DND-41 (cell line): ENCODE data around the gene SEC24D.

ENCODE experiments used
- ATAC-seq: fragments of 200-7000 bp; cut with Tn5 transposase; 3 replicates; pipeline ENCODE4 v1.9.1; 2021; ENCODE audit warnings: low read depth; ENCODE audit not compliant: insufficient read depth
- DNase-seq: peaks from one replicate; pipeline ENCODE4 v3.0.0-alpha.2; 2020
- H2AFZ ChIP-seq: 2 replicates; pipeline ENCODE4 v1.6.0; 2012; ENCODE audit warnings: low read depth, low read length
- H3K27ac ChIP-seq: 2 replicates; pipeline ENCODE4 v1.5.1; 2012; ENCODE audit warnings: low read length, inconsistent platforms
- H3K27me3 ChIP-seq: fragments of 200-600 bp; sonication (generic); 2 replicates; pipeline ENCODE4 v1.6.0; 2012; ENCODE audit warnings: low read length, mild to moderate bottlenecking, inconsistent platforms; ENCODE audit not compliant: insufficient read depth, poor library complexity
- H3K36me3 ChIP-seq: 2 replicates; pipeline ENCODE4 v1.5.1; 2012; ENCODE audit warnings: low read length, inconsistent platforms; ENCODE audit not compliant: insufficient read depth
- H3K4me1 ChIP-seq: 2 replicates; pipeline ENCODE4 v1.5.1; 2012; ENCODE audit warnings: mild to moderate bottlenecking, low read length; ENCODE audit not compliant: insufficient read depth
- H3K4me2 ChIP-seq: 2 replicates; pipeline ENCODE4 v1.6.0; 2012; ENCODE audit warnings: mild to moderate bottlenecking, moderate library complexity, low read length, inconsistent platforms; ENCODE audit not compliant: insufficient read depth
- H3K4me3 ChIP-seq, 2 experiments: fragments of 200-600 bp in 1 of 2; shearing (Covaris generic) in 1 of 2; 2 replicates each; pipeline ENCODE4 v1.5.1; 2012 to 2016; ENCODE audit warnings: inconsistent platforms in 2 of 2, low read length in 2 of 2, mild to moderate bottlenecking in 2 of 2, low read depth in 1 of 2, moderate library complexity in 1 of 2
- H3K79me2 ChIP-seq: 2 replicates; pipeline ENCODE4 v1.6.0; 2012; ENCODE audit warnings: low read length, inconsistent platforms; ENCODE audit not compliant: insufficient read depth
- H3K9ac ChIP-seq: 2 replicates; pipeline ENCODE4 v1.6.0; 2012; ENCODE audit warnings: low read depth, mild to moderate bottlenecking, inconsistent platforms, low read length, moderate library complexity
- H3K9me3 ChIP-seq: 2 replicates; pipeline ENCODE4 v1.5.1; 2012; ENCODE audit warnings: low read length, moderate library complexity, mild to moderate bottlenecking, inconsistent platforms; ENCODE audit not compliant: insufficient read depth, severe bottlenecking
- H4K20me1 ChIP-seq: 2 replicates; pipeline ENCODE4 v1.6.0; 2012; ENCODE audit warnings: low read length; ENCODE audit not compliant: insufficient read depth
- CTCF ChIP-seq: IDR thresholded peaks from 2 replicates; pipeline ENCODE4 v1.5.1; 2012; ENCODE audit warnings: borderline replicate concordance, low read length, moderate library complexity, mild to moderate bottlenecking; ENCODE audit not compliant: poor library complexity, severe bottlenecking; ENCODE audit errors: extremely low read depth
- EZH2 ChIP-seq: IDR thresholded peaks from 3 replicates; pipeline ENCODE4 v1.6.1; 2012; ENCODE audit warnings: borderline replicate concordance, low read depth, mild to moderate bottlenecking, moderate library complexity, low read length, inconsistent platforms; ENCODE audit not compliant: severe bottlenecking

SEC24D gene

GRCh38 chr4:118760092-118760491 lies 75.8 kb downstream of the SEC24D start:
- DNase-seq, result no peak
- Histone ChIP-seq H3K27ac (no peak overlapping the region), H3K4me2 (no peak overlapping the region)

DNA sequence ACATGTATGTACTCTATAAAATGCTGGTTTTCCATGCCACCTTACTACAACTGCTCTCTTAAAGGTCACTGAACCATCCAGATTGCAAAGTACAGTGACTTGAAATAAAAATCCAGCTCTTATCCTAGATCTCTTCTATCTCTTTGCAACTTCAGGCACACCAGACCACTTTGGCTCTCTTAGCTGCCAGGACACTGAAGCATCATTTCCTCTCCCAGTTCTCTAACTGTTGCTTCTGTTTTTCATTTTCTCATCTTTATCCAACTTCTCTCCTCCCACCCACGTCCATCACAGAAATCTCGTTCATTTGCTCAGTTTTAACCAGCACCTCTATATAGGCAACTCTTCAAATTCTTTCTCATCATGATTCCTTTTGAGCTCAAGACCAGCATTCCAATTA lies 76.4 kb downstream of the SEC24D start:
- Histone ChIP-seq H3K9me3 (no peaks in the 10 kb centered on the region), H3K9ac (no peak overlapping the region), H3K36me3 (peaks cover 46% of the 10 kb centered on the region; the same call in 1 of the 2 replicates), H3K27me3 (no peaks in the 10 kb centered on the region), H2AFZ (no peak overlapping the region), H4K20me1 (no peaks in the 10 kb centered on the region), H3K79me2 (no peaks in the 10 kb centered on the region), H3K4me3 (no peak overlapping the region), H3K4me2 (no peak overlapping the region), H3K4me1 (no peaks in the 10 kb centered on the region), H3K27ac (no peak overlapping the region)
- ATAC-seq, result no peak
- no peak for TF ChIP-seq CTCF
- no peak for TF ChIP-seq EZH2
- DNase-seq, result no peak

More at GRCh38 chr4:118760092-118760491, 75.8 kb downstream of the SEC24D start:
- H3K36me3 ChIP-seq, result peaks cover 50% of the 10 kb centered on the region; the same call in 1 of the 2 replicates
- H3K4me3 ChIP-seq, result no peak overlapping the region
- no peak overlapping the region for H2AFZ ChIP-seq
- H3K9ac ChIP-seq, result no peak overlapping the region
- no peaks in the 10 kb centered on the region for H3K9me3 ChIP-seq
- TF ChIP-seq CTCF (no peak), EZH2 (no peak)
- no peaks in the 10 kb centered on the region for H3K79me2 ChIP-seq
- no peaks in the 10 kb centered on the region for H3K4me1 ChIP-seq
- no peaks in the 10 kb centered on the region for H4K20me1 ChIP-seq
- no peak for ATAC-seq
- no peaks in the 10 kb centered on the region for H3K27me3 ChIP-seq

DNA sequence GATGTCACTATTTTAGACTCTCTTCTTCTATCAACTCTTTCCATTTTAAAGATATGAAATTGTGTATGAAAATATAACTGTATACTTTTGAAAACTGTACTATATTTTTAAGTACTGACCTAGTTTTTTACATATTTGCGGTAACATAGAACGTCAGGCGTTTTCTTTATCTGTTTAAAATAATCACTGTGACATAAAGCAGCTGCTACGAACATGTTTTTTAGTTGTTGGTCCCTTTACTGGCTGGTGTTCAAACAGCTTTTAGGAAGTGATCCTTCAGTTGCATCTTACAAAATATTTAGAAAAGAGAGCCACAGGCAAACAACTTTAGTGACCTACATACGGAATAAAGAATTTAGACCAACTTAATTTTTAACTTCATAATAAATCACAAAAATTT lies 77.6 kb downstream of the SEC24D start:
- no peaks in the 10 kb centered on the region for H3K9me3 ChIP-seq
- peaks cover 39% of the 10 kb centered on the region; the same call in 1 of the 2 replicates for H3K36me3 ChIP-seq
- DNase-seq (no peak), ATAC-seq (no peak)
- no peak overlapping the region for H2AFZ ChIP-seq
- no peak overlapping the region for H3K4me3 ChIP-seq
- TF ChIP-seq CTCF (no peak), EZH2 (no peak)
- no peaks in the 10 kb centered on the region for H3K27me3 ChIP-seq
- H3K79me2 ChIP-seq, result no peaks in the 10 kb centered on the region
- no peaks in the 10 kb centered on the region for H4K20me1 ChIP-seq
- no peaks in the 10 kb centered on the region for H3K4me1 ChIP-seq
- H3K27ac ChIP-seq, result no peak overlapping the region
- no peak overlapping the region for H3K4me2 ChIP-seq
- H3K9ac ChIP-seq, result no peak overlapping the region

DNA sequence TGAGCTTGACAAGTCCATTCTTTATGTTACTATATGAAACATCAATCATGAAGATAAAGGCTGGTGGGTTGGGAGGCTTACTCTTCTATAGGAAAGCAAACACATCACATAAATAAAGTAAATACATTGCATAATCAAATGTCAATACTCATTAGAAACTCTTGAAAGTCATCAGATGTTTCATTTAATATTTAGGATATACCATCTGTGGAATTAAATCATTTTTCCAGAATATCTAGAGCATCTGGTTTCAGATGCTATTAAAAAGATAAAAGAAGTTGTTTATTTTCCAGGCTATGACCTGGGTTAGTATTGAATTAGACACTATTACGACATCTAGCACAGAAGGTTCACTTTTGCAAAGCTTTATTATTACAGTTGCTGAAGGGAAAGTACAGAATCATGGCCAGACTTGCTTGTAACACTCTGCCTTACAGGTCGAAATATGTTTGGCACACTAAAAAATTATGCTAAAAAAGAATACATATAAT lies 78.1 kb downstream of the SEC24D start:
- Histone ChIP-seq H3K79me2 (no peaks in the 10 kb centered on the region), H2AFZ (no peak overlapping the region), H4K20me1 (no peaks in the 10 kb centered on the region), H3K4me2 (no peak overlapping the region), H3K27ac (no peak overlapping the region), H3K9ac (no peak overlapping the region), H3K4me3 (no peak overlapping the region), H3K9me3 (no peaks in the 10 kb centered on the region), H3K27me3 (no peaks in the 10 kb centered on the region), H3K36me3 (peaks cover 35% of the 10 kb centered on the region; the same call in 1 of the 2 replicates), H3K4me1 (no peaks in the 10 kb centered on the region)
- no peak for TF ChIP-seq CTCF
- ATAC-seq (no peak), DNase-seq (no peak)
